ENCODE results near the gene FBXO15. TPM values are rescaled to one million over a fixed set of nuclear protein-coding genes. Genes with fewer than 3 reads are reported as not detected.

The FBXO15 gene
- polyA plus RNA-seq, 1 experiment: 0.75 TPM

DNA sequence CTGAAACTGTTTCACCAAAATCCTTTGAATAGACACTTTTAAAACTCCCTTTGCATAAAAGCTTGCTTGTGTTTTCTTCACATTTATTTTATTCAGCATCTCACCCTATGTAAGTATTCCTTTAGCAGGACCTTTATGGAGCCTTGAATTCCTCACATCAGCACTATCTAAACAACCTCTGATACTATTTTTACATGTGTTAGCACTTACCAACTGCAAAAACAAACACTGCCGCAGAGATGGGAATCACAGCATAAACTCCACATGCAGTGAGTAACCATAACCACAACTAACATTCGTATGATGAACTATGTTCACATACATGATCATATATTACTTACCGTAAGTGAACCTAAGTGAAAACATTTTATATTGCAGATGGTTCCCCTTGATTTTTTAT lies 15.4 kb downstream of the FBXO15 start:
- ChIA-PET CTCF (interaction anchor here (1.2 kb wide), 1 partner anchor 49 kb away, joined by 3 read pairs; no protein-coding TSS in a partner anchor), POLR2A (no interaction called here)
- H3K4me3 ChIP-seq (ENCODE audit: low read depth, low read length): no peak overlapping the region

DNA sequence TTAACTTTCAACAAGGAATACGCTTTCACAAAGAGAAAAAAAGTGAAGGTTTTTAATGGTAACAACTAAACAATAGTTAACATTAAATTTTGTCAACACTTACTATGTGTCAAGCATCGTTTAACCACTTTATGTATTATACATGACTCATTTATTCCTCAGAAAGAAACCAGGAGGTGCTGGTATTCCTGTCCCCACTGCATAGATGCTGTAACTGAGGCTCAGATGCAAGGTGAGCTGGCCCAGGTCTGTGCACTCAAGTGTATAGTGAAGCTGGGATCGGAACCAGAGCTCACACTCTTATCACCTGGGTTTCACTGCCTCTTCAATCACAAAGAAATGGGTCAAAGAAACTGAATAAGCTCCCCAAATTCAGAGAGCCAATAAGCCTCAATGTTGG lies 16.5 kb downstream of the FBXO15 start:
- POLR2A ChIA-PET: no interaction called here
- no peaks in the 10 kb centered on the region for H3K36me3 ChIP-seq (ENCODE audit: control insufficient read depth, insufficient read depth, low read length)
- H3K27me3 ChIP-seq (ENCODE audit: control insufficient read depth, insufficient read depth, low read length): 0 out of 2 replicates have a peak, but pooled peaks cover under 1% of the 10 kb centered on the region
- TF ChIP-seq, protein P1, sequence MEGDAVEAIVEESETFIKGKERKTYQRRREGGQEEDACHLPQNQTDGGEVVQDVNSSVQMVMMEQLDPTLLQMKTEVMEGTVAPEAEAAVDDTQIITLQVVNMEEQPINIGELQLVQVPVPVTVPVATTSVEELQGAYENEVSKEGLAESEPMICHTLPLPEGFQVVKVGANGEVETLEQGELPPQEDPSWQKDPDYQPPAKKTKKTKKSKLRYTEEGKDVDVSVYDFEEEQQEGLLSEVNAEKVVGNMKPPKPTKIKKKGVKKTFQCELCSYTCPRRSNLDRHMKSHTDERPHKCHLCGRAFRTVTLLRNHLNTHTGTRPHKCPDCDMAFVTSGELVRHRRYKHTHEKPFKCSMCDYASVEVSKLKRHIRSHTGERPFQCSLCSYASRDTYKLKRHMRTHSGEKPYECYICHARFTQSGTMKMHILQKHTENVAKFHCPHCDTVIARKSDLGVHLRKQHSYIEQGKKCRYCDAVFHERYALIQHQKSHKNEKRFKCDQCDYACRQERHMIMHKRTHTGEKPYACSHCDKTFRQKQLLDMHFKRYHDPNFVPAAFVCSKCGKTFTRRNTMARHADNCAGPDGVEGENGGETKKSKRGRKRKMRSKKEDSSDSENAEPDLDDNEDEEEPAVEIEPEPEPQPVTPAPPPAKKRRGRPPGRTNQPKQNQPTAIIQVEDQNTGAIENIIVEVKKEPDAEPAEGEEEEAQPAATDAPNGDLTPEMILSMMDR (IDR thresholded peaks at IDR 0.05; ENCODE audit: insufficient read depth, low read depth, low read length): no peak
- CTCF ChIA-PET: interaction anchor here (0.8 to 1.2 kb wide), 2 partner anchors 48 to 1368 kb away, joined by 3 read pairs; no protein-coding TSS in a partner anchor
- no peak overlapping the region for H3K4me3 ChIP-seq (ENCODE audit: low read depth, low read length)
- no peak for DNase-seq (ENCODE audit: low read depth)

More for the DNA sequence above, 15.4 kb downstream of the FBXO15 start:
- TF ChIP-seq, protein P1 (IDR thresholded peaks at IDR 0.05; ENCODE audit: insufficient read depth, low read depth, low read length): no peak
- H3K27me3 ChIP-seq (ENCODE audit: control insufficient read depth, insufficient read depth, low read length): no peaks in the 10 kb centered on the region
- no peak for DNase-seq (ENCODE audit: low read depth)
- H3K36me3 ChIP-seq (ENCODE audit: control insufficient read depth, insufficient read depth, low read length): no peaks in the 10 kb centered on the region

DNA sequence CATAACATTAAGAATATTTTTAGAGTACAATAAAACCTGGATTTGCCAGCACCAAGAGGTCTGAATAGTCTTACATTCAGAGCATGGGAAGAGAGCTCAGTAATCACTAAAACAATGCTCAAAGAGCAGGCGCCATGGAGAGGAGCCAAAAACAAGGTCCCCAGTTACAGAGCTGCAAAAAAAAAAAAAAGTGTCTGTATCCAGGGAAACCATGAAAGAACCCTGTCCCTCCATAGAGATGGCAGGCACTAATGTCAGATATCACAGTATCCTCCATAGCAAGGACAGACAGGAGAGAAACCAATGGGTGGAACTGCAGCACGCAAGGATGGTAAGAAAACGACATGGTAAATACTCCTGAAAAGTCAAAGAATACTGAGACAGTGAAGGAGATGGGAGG lies 19.5 kb downstream of the FBXO15 start:
- CTCF ChIA-PET: interaction anchor here (0.7 to 1.3 kb wide), 3 partner anchors 9 to 11 kb away, joined by 3 to 4 read pairs (median 3); no protein-coding TSS in a partner anchor

DNA sequence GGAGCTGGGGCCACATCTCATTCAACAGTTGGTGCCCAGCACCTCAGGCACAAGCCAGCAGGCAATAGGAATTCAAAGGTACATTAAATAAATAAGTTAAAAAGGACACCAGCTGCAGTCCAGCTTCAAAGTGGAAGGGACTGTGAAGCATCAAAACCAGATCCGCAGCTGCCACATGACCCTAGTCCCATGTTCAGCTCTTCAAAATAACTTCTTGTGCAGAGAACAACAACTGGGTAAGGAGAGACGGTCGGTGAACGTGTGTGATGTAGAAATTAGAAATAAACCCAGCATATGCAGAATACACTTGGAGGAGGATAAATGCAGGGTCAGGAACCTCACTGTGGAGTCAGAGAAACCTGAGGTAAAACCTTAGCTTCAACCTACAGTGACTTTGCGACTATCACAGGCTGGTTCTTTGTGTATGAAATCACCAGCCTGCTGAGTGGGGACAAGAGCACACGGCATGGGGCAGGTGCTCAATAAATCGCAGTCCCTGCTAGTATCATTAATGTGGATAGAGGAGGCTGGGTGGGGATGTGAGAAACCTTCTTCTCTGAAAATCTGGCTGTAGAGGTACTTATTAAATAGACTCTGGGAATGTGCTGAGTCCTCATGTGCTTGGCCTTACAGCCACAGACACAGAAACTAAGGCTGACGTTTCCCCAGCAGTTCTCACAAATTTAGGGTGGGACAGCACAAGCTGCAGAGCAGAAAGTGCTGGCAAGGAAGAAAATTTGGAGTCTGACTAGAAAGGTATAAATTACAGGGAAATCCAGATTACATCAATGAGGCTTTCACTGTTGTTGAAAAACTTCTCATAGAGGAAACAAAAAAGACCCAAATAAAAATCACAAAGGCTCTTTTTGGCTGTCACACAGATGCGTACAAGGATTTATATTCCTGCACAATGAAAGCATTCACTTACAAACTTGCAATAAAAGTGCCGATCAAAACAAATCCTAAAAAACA lies 20.7 kb downstream of the FBXO15 start:
- ChIA-PET POLR2A (no interaction called here), CTCF (interaction anchor here (0.9 to 1.0 kb wide), 2 partner anchors 8 to 1364 kb away, joined by 3 read pairs; no protein-coding TSS in a partner anchor)
- no peak for DNase-seq (ENCODE audit: low read depth)
- H3K27me3 ChIP-seq (ENCODE audit: control insufficient read depth, insufficient read depth, low read length): peaks cover 2% of the 10 kb centered on the region; the same call in 1 of the 2 replicates
- TF ChIP-seq, protein P1 (IDR thresholded peaks at IDR 0.05; ENCODE audit: insufficient read depth, low read depth, low read length): no peak
- no peaks in the 10 kb centered on the region for H3K36me3 ChIP-seq (ENCODE audit: control insufficient read depth, insufficient read depth, low read length)
- no peak overlapping the region for H3K4me3 ChIP-seq (ENCODE audit: low read depth, low read length)

More for the DNA sequence above, 19.5 kb downstream of the FBXO15 start:
- POLR2A ChIA-PET: no interaction called here
- no peak for DNase-seq (ENCODE audit: low read depth)
- TF ChIP-seq, protein P1 (IDR thresholded peaks at IDR 0.05; ENCODE audit: insufficient read depth, low read depth, low read length): no peak
- Histone ChIP-seq H3K4me3 (ENCODE audit: low read depth, low read length) (no peak overlapping the region), H3K27me3 (ENCODE audit: control insufficient read depth, insufficient read depth, low read length) (peaks cover 2% of the 10 kb centered on the region; the same call in 1 of the 2 replicates), H3K36me3 (ENCODE audit: control insufficient read depth, insufficient read depth, low read length) (no peaks in the 10 kb centered on the region)

DNA sequence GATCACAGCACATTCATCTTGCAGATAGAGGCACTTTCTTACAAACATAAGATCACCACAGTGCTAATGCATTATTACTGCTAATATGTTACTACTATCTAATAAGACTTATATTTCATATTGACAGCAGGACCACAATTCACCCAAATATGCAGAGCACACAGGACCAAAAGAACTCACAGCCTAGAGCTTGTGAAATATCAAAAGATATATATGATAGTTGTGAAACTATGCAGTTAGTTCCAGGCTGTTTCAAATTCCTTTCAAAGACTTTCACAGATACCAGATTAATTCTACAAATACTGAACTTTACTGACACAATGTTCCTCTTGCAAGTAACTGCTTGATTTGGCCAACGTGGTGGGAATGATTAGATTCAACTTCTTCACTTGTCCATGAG lies 23.0 kb downstream of the FBXO15 start:
- ChIA-PET CTCF (interaction anchor here (1.3 kb wide), 1 partner anchor 13 kb away, joined by 4 read pairs; no protein-coding TSS in a partner anchor), POLR2A (no interaction called here)
- no peak for DNase-seq (ENCODE audit: low read depth)
- H3K27me3 ChIP-seq (ENCODE audit: control insufficient read depth, insufficient read depth, low read length): peaks cover 2% of the 10 kb centered on the region; the same call in 1 of the 2 replicates
- no peak overlapping the region for H3K4me3 ChIP-seq (ENCODE audit: low read depth, low read length)
- TF ChIP-seq, protein P1 (IDR thresholded peaks at IDR 0.05; ENCODE audit: insufficient read depth, low read depth, low read length): no peak
- no peaks in the 10 kb centered on the region for H3K36me3 ChIP-seq (ENCODE audit: control insufficient read depth, insufficient read depth, low read length)

Data from BJ (cell line).